HUES48 (cell line): ENCODE measurements around the gene SF3A2.

Experiments used
- H3K27ac ChIP-seq: one replicate; pipeline ENCODE4 v1.7.0; 2013; ENCODE audit warnings: low read depth, low read length, inconsistent platforms
- H3K27me3 ChIP-seq: 2 replicates; pipeline ENCODE4 v1.6.1; 2013; ENCODE audit warnings: mild to moderate bottlenecking, low read length; ENCODE audit not compliant: control insufficient read depth, insufficient read depth
- H3K36me3 ChIP-seq: 2 replicates; pipeline ENCODE4 v1.6.1; 2013; ENCODE audit warnings: low read length; ENCODE audit not compliant: control insufficient read depth, insufficient read depth
- H3K4me1 ChIP-seq: 2 replicates; pipeline ENCODE4 v1.6.1; 2013; ENCODE audit warnings: mild to moderate bottlenecking, low read length; ENCODE audit not compliant: control insufficient read depth, insufficient read depth
- H3K4me3 ChIP-seq: 2 replicates; pipeline ENCODE4 v1.5.1; 2013; ENCODE audit warnings: mild to moderate bottlenecking, low read depth, low read length
- H3K9ac ChIP-seq: 2 replicates; pipeline ENCODE4 v1.6.1; 2013; ENCODE audit warnings: mild to moderate bottlenecking, low read depth, low read length, moderate library complexity
- H3K9me3 ChIP-seq: 2 replicates; pipeline ENCODE4 v1.6.1; 2013; ENCODE audit warnings: low read length; ENCODE audit not compliant: control insufficient read depth, insufficient read depth

Gene SF3A2

GRCh38 chr19:2261438-2262172, 25.0 kb downstream of the SF3A2 start:
- Histone ChIP-seq H3K9me3 (no peaks in the 10 kb centered on the region), H3K9ac (no peak overlapping the region), H3K27me3 (no peaks in the 10 kb centered on the region), H3K36me3 (no peaks in the 10 kb centered on the region), H3K27ac (no peak overlapping the region), H3K4me3 (no peak overlapping the region), H3K4me1 (no peaks in the 10 kb centered on the region)

GRCh38 chr19:2266183-2266993, 29.8 kb downstream of the SF3A2 start:
- Histone ChIP-seq H3K27ac (no peak overlapping the region), H3K9ac (no peak overlapping the region), H3K4me3 (no peak overlapping the region), H3K4me1 (no peaks in the 10 kb centered on the region), H3K36me3 (peaks cover 2% of the 10 kb centered on the region; the same call in 1 of the 2 replicates), H3K9me3 (no peaks in the 10 kb centered on the region), H3K27me3 (no peaks in the 10 kb centered on the region)

- Histone ChIP-seq H3K27me3 (no peaks in the 10 kb centered on the region), H3K9me3 (no peaks in the 10 kb centered on the region), H3K9ac (peak overlapping the region; percentile 51; the same call in 1 of the 2 replicates), H3K4me1 (no peaks in the 10 kb centered on the region), H3K4me3 (peak overlapping the region; percentile 100), H3K36me3 (peaks cover 20% of the 10 kb centered on the region), H3K27ac (no peak overlapping the region)
Observed at GRCh38 chr19:2268480-2268830, 31.8 kb downstream of the SF3A2 start.

GRCh38 chr19:2268861-2269243, 32.2 kb downstream of the SF3A2 start:
- Histone ChIP-seq H3K27ac (peak overlapping the region; percentile 72), H3K9ac (peak overlapping the region; percentile 51; the same call in 1 of the 2 replicates), H3K36me3 (peaks cover 20% of the 10 kb centered on the region), H3K9me3 (no peaks in the 10 kb centered on the region), H3K4me1 (no peaks in the 10 kb centered on the region), H3K27me3 (no peaks in the 10 kb centered on the region), H3K4me3 (peak overlapping the region; percentile 100)

- peak overlapping the region; percentile 100 for H3K4me3 ChIP-seq
- no peaks in the 10 kb centered on the region for H3K27me3 ChIP-seq
- no peaks in the 10 kb centered on the region for H3K4me1 ChIP-seq
- H3K9me3 ChIP-seq: no peaks in the 10 kb centered on the region
- peak overlapping the region; percentile 95 for H3K9ac ChIP-seq
- H3K36me3 ChIP-seq: peaks cover 20% of the 10 kb centered on the region
- peak overlapping the region; percentile 94 for H3K27ac ChIP-seq
Observed at GRCh38 chr19:2269244-2270156, 32.9 kb downstream of the SF3A2 start.

- Histone ChIP-seq H3K9me3 (no peaks in the 10 kb centered on the region), H3K9ac (peak overlapping the region; percentile 95), H3K27me3 (no peaks in the 10 kb centered on the region), H3K4me3 (peak overlapping the region; percentile 100), H3K36me3 (peaks cover 20% of the 10 kb centered on the region), H3K27ac (peak overlapping the region; percentile 94), H3K4me1 (no peaks in the 10 kb centered on the region)
Observed at GRCh38 chr19:2270157-2270422, 33.5 kb downstream of the SF3A2 start.

- peaks cover 20% of the 10 kb centered on the region for H3K36me3 ChIP-seq
- peak overlapping the region; percentile 95 for H3K9ac ChIP-seq
- no peaks in the 10 kb centered on the region for H3K27me3 ChIP-seq
- no peaks in the 10 kb centered on the region for H3K4me1 ChIP-seq
- H3K4me3 ChIP-seq: peak overlapping the region; percentile 100
- peak overlapping the region; percentile 94 for H3K27ac ChIP-seq
- no peaks in the 10 kb centered on the region for H3K9me3 ChIP-seq
Observed at GRCh38 chr19:2270423-2271233, 34.0 kb downstream of the SF3A2 start.

- Histone ChIP-seq H3K27me3 (no peaks in the 10 kb centered on the region), H3K9me3 (no peaks in the 10 kb centered on the region), H3K27ac (peak overlapping the region; percentile 94), H3K36me3 (peaks cover 20% of the 10 kb centered on the region), H3K4me1 (no peaks in the 10 kb centered on the region), H3K4me3 (peak overlapping the region; percentile 100), H3K9ac (peak overlapping the region; percentile 95)
Observed at GRCh38 chr19:2271234-2272103, 34.8 kb downstream of the SF3A2 start.

GRCh38 chr19:2273356-2274184, 36.9 kb downstream of the SF3A2 start:
- H3K9ac ChIP-seq: no peak overlapping the region
- no peaks in the 10 kb centered on the region for H3K9me3 ChIP-seq
- no peaks in the 10 kb centered on the region for H3K27me3 ChIP-seq
- H3K4me1 ChIP-seq: no peaks in the 10 kb centered on the region
- peak overlapping the region; percentile 90 for H3K27ac ChIP-seq
- peak overlapping the region; percentile 49 for H3K4me3 ChIP-seq
- peaks cover 20% of the 10 kb centered on the region for H3K36me3 ChIP-seq
